DMS79 (cell line): ENCODE data around the gene CCPG1.
"Not testable (repeated sequence)": the region's sequence is repeated elsewhere in the genome, so short reads cannot be mapped to it uniquely, and the experiment has no call there.

Experiments
- DNase-seq: peaks from one replicate; lab custom pipeline; 2025; lab: John Stamatoyannopoulos, UW

Gene CCPG1

GRCh38 chr15:55408012-55408928 is at the start of gene CCPG1, which contains the start of gene PIERCE2:
TSS of gene CCPG1 (minus strand) at chr15:55408359. CDS start at chr15:55389424, 18,935 bp downstream.
TSS of gene PIERCE2 (plus strand) at chr15:55408495. CDS start at chr15:55408769, 274 bp downstream.
- DNase-seq: peak; percentile 51

GRCh38 chr15:55457401-55458022 is 49.4 kb upstream of the CCPG1 start:
- DNase-seq: peak; percentile 77

GRCh38 chr15:55447030-55447394 is 38.9 kb upstream of the CCPG1 start:
- not testable (repeated sequence) for DNase-seq

- DNase-seq: not testable (repeated sequence)
Observed at GRCh38 chr15:55446379-55447029, 38.3 kb upstream of the CCPG1 start.

GRCh38 chr15:55445936-55446335 is 37.8 kb upstream of the CCPG1 start:
- not testable (repeated sequence) for DNase-seq

GRCh38 chr15:55443141-55443540 is 35.0 kb upstream of the CCPG1 start:
- DNase-seq: not testable (repeated sequence)

- DNase-seq: no peak
Observed at GRCh38 chr15:55434989-55435825, 27.0 kb upstream of the CCPG1 start.

- DNase-seq: no peak
Observed at GRCh38 chr15:55422089-55422488, 13.9 kb upstream of the CCPG1 start.

- DNase-seq: no peak
Observed at GRCh38 chr15:55420171-55420866, 12.2 kb upstream of the CCPG1 start.

GRCh38 chr15:55417678-55418077 is 9.5 kb upstream of the CCPG1 start:
- not testable (repeated sequence) for DNase-seq

GRCh38 chr15:55408976-55409375 is 817 bp upstream of the CCPG1 start:
- not testable (repeated sequence) for DNase-seq

GRCh38 chr15:55407498-55408011 is 604 bp downstream of the CCPG1 start:
- DNase-seq: no peak

- no peak for DNase-seq
Observed at GRCh38 chr15:55403531-55403930, 4.6 kb downstream of the CCPG1 start.

GRCh38 chr15:55402707-55403106 is 5.5 kb downstream of the CCPG1 start:
- DNase-seq: no peak

- DNase-seq: no peak
Observed at GRCh38 chr15:55401786-55402246, 6.3 kb downstream of the CCPG1 start.

GRCh38 chr15:55400050-55400449 is 8.1 kb downstream of the CCPG1 start:
- not testable (repeated sequence) for DNase-seq

- DNase-seq: no peak
Observed at GRCh38 chr15:55398243-55398642, 9.9 kb downstream of the CCPG1 start.

GRCh38 chr15:55394694-55395093 is 13.5 kb downstream of the CCPG1 start:
- no peak for DNase-seq

GRCh38 chr15:55389264-55389607 is 18.9 kb downstream of the CCPG1 start:
- no peak for DNase-seq

- DNase-seq: no peak
Observed at GRCh38 chr15:55387027-55387426, 21.1 kb downstream of the CCPG1 start.

GRCh38 chr15:55383687-55384086 is 24.5 kb downstream of the CCPG1 start:
- DNase-seq: no peak
